IPS-NIHi11 (cell line): ENCODE results near the gene RNF43.
"Not testable (repeated sequence)": the region's sequence is repeated elsewhere in the genome, so short reads cannot be mapped to it uniquely, and the experiment has no call there.

Experiments used
- DNase-seq: peaks from one replicate; pipeline ENCODE4 v3.0.0; 2012; ENCODE audit warnings: mixed read lengths, low spot score

Gene RNF43

DNA sequence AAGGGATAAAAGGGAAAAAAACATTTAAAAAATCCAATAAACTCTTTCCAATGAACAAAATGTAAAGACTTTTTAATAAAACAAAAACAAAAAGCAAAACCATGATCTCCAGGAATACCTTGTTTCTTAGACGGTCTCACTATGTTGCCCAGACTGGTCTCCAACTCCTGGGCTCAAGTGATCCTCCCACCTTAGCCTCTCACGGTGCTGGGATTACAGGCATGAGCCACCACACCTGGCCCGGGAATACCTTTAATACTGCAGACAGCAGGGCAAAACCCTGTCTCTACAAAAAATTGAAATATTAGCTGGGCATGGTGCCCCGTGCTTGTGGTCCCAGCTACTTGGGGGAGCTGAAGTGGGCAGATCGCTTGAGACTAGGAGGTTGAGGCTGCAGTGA is 7.9 kb downstream of the RNF43 start:
- no peak for DNase-seq

DNA sequence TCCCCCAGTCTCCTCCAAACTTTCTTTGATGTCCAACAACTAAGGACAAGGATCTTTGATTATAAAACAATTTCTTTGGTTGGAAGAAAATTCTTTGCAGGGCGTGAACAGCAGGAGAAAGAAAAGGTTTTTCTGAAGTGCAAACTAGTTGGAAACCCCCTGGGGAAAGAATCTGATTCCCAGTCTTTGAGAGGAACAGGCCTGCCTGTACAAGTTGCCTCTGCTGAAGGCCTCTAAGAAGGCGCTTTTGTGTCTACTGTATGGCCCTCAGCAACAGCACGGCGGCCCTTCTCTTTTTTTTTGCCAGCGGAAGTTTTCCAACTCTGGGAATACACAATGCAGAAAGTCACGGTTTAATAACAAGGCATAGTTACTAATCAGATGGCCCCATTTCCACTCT is 14.0 kb downstream of the RNF43 start:
- peak; percentile 39 for DNase-seq

GRCh38 chr17:58402679-58403078 is 14.7 kb downstream of the RNF43 start:
- peak; percentile 60 for DNase-seq

DNA sequence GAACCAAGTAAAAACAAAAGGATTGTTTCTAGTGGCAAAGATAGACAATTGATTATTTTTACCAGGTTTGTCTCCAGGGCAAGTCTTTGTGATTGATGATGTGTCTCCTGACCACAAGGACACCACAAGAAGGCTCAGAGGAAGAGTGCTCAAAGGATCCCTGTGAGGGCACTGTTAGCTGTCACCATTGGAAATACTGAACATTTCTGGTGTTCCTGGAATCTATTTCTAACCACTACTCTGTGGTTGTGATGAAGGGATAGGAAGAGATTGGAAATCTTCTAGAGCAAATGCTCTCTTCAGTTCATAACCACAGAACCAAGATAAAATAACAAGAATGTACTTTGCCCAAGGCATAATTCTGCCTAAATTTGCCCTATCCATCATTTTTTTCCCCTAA is 15.3 kb downstream of the RNF43 start:
- DNase-seq, result no peak

DNA sequence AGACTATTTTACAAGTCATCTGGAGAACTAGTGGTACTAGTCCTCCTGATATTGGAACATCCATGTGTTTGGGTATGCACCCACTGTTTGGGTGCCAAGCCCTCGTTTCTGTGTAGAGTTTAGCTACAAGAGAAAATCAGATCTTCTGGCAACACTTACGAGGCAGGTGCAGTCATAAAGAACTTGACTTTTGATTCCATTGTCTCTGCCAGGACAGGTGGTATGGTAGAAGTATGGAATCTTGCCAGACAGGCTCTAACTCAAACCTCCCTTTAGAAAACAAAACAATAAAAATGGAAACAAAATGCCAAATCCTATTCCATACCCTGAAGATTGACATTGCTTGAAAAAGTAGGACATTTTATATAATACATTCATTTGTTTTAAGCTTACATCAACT is 16.0 kb downstream of the RNF43 start:
- no peak for DNase-seq

GRCh38 chr17:58400826-58401225 is 16.5 kb downstream of the RNF43 start:
- no peak for DNase-seq

DNA sequence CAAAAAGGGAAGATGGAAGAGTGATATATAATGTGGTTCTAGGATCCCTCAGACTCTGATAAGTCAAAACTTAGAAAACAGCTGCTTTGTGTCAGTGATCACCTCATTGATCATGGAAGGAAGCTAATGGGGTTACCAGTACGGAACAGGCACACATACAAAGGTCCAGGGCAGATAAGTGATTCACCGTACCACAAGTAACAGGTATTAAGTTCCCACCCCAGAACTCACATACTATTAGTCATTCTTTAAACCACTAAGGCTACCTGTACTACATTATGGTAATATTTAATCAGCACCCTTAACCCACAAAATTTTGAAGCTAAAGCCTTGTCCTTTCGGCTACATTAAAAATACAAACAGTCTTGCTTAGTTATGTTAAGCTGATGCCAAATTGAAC is 17.4 kb downstream of the RNF43 start:
- DNase-seq, result no peak

- no peak for DNase-seq
Measured at GRCh38 chr17:58398574-58399266, 18.6 kb downstream of the RNF43 start.

DNA sequence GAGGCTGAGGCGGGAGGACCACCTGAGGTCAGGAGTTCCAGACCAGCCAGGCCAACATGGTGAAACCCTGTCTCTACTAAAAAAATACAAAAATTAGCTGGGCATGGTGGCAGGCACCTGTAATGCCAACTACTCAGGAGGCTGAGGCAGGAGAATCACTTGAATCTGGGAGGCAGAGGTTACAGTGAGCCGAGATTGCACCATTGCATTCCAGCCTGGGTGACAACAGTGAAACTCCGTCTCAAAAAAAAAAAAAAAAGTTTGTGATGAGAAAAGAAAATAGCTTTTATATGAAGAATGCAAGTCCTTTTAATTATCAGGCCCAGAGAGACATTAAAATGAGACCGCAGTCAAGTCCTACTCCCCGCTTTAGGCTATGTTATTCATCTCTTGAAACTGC is 19.9 kb downstream of the RNF43 start:
- DNase-seq, result not testable (repeated sequence)

- DNase-seq, result no peak
Measured at GRCh38 chr17:58396173-58396572, 21.2 kb downstream of the RNF43 start.

DNA sequence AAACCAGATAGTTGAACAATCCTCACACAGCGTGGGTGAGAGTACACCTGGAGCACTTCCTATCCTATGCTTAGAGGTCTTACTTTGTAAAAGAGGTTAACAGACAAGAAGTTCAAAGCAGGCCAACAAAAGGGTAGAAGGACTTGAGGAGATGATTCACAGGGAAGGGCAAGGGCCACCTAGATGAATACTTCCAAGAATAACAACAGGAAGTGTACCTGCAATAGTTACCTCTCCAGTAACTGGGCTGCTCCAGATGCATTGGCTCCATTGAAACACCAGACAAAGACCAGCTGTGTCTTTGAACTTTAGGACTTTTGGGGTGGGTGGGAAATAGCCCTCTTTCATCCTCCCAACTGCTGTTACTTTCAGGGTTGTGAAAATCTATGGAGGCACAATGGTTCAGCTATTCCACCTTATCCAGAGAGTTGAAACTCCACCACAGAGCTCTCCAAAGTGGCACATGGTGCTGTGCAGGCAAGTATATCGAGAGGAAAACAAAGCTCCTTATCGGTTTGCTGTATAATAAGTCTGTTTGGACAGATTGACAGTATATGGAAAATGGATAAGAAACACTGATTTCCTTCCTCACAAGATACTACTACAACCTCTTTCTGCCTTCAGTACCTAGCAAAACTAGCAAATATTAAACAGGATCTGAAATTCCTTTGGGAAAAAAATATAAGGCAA is 22.7 kb downstream of the RNF43 start:
- no peak for DNase-seq

DNA sequence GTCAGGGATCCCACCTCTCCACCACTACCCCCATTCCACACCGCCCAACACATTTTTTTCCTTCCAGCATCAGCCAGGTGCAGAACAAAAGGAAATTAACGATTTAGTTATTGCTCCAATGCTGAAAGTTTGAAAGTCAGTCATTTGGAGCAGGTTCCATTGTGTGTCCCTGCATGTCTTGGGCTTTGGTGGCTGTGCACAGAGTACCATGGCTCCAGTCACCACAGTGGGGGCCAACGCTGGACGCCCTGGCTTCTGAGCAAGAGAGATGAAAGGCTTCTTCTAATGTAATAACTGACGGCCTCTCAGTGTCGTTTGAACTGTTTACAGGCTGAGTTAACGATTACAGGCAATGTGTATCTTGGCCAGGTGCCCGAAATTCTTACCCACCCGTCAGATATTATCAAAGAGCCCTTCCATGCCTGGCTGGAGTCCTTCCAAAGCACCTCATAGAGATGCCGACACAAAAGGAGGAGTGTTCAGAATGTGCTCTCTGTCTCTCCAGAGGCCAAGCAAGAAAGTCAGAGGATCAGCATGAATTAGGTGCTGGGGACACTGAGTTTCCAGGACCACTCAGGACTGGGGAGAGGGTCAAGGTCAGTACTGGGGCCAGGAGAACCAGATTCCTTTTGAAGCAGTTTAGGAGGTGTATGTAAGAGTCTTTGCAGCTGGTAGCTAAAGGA is 25.9 kb downstream of the RNF43 start:
- DNase-seq, result no peak

GRCh38 chr17:58390884-58391283 is 26.4 kb downstream of the RNF43 start:
- no peak for DNase-seq

- DNase-seq, result no peak
Measured at GRCh38 chr17:58388302-58389190, 28.8 kb downstream of the RNF43 start.

GRCh38 chr17:58387834-58388233 is 29.5 kb downstream of the RNF43 start:
- DNase-seq, result no peak

GRCh38 chr17:58386708-58387107 is 30.6 kb downstream of the RNF43 start:
- no peak for DNase-seq

DNA sequence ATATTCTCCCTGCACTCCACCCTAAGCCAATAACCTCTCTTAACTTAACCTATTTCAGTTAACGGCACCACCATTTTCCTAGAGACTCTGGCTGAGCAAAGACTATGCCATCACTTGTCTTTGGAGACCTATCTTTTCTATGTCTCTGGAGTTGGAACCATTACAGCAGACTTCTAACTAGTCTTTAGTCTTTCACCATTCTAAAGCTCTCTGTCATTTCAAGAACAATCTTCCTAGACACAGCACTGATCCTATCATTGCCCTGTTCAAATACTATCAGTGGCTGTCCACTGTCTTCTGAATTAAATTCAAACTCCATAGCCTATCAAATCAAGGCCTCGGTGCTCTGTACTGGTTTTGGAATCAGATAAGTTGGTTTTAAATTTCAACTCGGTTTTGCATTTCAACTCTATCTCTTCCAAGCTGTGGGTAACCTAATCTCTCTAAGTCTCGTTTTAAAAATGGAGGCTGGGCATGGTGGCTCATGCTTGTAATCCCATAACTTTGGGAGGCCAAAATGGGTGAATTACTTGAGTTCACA is 31.9 kb downstream of the RNF43 start:
- DNase-seq, result no peak

GRCh38 chr17:58384897-58385296 is 32.4 kb downstream of the RNF43 start:
- DNase-seq, result no peak

- no peak for DNase-seq
Measured at GRCh38 chr17:58383892-58384462, 33.4 kb downstream of the RNF43 start.

GRCh38 chr17:58382872-58383242 is 34.5 kb downstream of the RNF43 start:
- no peak for DNase-seq

DNA sequence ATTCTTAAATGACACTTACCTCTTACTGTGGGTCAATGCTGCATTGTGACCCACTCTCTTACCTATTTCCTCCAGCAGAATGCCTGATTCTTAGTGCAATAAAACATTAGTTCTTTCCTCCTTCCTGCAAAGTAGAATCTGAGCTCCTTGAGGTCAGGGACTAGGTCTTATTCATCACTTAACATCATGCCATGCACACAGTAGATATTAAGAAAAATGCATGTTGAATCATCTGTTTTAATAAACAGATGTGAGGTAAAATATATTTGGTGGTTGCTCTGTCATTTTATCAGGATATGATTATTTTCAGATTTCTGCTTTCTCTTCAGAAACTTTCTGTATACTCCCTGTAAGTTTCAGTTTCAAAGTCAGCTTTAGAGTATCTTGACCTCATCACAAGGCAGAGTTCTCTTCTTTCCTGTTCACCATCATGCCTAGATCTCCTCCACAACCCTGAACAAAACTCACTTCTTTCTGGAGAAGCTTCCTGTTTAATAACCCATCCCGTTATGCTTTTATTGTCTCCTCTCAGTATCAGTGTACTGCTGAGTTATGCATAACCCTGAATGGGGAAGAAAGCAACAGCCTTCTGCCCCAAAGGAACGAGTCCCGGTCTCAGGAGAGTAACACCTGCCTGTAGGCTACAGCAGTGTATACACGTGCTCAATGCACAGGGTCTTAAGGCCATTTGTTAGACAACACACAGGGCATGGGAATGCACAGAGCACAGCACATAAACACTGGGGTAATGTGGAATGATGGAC is 35.0 kb downstream of the RNF43 start:
- no peak for DNase-seq
